Measurements from ENCODE around the gene HMX1.

HMX1 gene

DNA sequence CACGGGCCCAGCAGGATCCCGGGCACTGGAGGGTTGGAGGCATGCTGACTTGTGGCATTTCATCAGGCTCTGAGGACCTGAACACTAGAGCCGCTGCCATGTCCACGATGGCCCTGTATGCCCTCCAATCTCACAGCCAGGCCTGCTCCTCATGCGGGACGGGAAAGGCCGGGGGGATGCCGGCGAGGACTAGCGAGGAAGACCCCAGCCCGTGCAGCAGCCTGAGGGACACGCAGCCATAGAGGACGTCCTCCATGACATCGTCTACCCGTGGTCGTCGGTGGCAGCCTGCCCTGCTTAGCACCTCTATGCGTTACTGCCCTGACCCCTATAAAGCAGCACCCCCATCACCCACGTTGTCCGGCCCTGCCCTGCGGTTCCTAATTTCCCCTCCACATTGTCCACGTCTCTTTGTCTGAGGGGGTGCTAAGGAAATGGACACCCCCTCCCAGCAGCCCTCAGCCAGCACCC, 32.6 kb downstream of the HMX1 start:
- no peak for DNase-seq

DNA sequence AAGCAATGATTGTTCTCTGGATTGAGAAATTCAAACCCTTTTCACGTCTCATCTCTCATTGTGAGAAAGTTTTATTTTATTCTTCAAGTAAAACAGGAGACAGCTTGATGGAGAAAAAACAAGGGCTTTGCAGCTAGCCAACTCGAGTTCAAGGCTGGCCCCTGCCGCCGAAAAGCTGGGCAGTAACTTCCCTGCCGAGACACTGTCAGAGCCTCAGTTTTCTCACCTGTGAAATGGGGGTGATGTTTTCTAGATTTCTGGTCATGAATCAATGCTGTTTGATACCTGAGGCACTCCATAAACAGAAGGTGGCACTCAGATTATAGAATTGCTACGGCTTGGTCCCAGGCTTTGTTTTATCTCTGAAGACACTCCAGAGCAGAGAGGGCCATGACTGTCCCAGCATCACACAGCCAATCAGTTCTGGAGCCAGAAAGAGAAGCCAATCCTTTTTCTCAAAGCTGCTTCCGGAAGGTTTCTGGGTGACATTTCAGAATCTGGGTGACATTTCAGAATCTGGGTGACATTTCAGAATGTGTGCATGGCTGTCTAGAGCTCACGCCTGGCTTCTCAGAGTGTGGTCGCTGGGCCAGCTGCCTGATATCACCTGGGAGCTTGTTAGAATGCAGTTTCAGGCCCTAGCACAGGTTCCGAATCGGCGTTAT, 33.2 kb downstream of the HMX1 start:
- DNase-seq = no peak

DNA sequence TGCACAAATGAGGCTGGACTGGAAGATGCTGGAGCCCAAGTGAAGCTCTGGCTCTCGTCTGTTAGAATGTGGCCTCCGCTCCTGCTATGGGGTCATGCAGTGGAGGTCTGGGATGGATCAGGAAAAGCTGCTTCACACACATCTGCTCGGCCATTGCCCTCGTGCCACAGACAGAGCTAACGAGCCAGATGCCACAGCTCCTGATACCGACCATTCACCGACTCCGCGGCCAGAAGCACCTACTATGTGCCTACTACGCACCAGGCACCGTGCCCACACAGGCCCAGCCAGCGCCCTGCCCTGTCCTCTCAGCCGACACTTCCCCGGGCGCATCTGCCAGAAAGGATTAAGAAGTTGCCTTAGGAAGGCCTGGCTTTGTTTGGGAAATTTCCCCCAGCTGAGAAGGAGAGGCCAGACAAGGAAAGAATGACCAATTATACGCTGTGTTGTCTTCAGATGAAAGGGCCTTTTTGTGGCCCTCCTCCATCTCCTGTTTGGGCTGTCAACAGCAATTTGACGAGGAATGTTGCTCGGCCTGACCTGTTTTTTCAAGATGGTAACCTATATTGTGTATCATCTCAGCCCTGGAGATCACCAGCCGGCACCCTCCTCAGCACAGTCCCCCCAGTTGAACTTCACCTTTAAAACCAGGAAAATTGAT, 34.3 kb downstream of the HMX1 start:
- no peak for DNase-seq

DNA sequence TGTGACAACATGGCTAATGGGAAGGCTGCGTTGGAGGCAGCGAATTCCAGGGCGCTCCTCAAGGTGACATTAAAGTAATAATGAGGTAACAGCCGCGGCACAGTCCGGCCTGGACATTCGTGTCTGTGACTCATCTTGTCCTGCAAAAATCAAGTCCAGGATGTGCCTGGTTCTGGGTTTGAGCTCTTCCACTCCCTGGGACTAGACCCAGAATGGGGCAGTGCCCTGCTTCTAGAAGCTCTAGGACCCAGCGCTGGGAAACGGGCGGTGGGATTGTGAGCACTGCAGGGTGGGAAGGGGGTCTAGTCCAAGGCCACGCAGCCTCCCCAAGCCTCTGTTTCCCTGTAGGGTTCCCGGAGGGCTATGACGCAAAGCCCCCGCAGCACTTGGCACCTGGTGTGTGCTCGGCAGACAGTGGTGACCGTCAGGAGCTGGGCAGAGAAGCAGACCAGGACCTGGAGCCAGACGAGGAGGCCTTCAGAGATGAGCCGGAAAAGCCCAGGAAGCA, 34.9 kb downstream of the HMX1 start:
- DNase-seq = no peak

DNA sequence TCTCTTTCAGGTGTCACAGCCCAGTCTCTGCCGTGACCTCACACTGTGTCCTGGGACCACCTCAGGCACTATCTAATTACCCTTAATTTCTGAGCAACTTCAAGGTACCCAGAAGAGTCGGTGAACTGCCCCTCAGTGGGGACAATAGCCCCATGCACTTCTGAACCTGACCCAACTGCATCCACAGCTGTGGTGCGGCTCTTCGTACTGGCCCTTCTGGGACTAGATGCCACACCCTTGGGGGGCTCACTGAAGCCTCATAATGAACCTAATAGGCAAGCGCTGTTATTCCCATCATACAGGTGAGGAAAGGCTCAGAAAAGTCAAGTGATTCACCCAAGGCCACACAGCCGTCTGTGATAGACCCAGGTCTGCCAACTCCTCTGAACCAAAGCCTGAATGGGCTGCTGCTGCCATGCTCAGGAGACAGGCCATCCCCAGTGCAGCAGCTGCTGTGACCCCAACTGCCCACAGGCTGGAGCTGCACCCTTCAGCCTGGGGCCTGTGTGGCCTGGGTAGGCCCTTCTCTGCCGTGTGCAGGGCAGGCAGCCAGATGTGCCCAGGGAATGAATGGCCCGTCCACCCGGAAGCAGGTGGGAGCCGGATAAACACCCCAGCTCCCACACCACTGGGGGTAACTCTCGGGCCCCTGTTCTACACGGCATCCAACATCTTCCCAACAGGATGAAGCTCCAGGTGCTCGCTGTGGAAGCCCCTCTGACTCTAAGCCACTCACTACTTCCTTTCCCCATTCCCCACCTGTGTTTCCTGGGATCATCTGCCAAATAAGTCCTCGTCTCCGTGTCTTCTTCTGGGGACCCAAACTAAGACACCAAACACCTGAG, 35.9 kb downstream of the HMX1 start:
- no peak for DNase-seq

DNA sequence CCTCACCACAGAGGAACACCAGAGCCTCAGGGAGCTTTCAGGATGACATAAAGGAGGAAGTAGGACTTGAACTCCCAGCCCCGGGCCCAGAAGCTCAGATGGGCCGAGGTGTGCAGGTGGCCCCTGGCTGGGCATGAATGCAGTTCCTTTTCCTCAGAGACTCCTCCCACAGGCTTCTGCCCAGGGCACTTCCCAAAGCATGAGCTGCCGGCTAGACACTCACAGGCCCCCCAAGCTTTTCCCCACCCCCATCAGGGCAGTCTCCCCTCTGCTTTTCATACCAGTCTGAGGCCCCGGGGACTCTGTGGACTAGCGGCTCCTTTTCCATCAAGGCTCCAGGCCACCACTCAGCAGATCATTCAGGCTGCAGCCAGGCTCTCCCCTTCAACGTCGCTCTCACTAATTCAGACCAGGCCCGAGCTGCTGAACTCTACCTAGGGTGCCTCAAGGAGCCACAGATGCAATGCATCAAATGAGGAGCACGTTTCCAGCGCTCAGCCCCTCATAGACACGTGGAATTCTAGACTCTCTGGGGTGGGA, 36.9 kb downstream of the HMX1 start:
- DNase-seq = no peak

DNA sequence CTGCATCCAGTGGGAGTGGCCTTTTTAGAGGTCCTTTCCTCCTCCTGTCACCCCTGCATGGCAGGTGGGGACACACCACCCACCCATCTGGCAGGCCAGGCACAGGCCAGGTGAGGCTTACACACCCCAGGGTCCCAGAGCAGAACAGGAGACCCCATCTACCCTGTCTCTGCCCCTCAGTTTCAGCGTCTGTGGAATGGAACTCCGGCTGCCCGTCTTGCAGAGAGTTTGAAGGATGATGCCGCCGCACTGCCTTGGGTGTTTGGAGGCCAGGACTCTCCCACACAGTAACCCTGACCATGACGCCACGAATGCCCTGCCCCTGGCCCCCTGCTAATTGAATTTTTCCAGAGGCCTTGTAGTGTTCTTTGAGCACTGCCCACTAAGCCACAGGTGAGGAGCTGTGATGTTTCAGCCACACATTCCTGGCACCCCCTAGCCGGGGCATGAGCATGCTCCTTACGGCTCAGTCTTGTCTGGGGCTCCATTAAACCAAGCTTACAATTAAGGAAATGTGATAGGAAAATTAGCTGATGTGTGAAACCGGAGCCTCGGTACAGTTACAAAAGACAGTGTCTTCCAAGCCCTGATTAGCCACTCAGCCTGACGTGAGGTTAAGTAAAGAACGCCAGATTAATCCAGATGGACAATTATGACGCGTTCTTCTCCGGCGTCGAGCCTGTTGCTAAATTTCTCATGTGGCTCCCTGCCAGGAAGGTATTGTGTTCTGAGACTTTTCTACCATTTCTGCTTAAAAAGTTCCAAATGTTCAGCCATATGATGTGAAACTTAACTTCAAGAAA, 39.3 kb downstream of the HMX1 start:
- no peak for DNase-seq

DNA sequence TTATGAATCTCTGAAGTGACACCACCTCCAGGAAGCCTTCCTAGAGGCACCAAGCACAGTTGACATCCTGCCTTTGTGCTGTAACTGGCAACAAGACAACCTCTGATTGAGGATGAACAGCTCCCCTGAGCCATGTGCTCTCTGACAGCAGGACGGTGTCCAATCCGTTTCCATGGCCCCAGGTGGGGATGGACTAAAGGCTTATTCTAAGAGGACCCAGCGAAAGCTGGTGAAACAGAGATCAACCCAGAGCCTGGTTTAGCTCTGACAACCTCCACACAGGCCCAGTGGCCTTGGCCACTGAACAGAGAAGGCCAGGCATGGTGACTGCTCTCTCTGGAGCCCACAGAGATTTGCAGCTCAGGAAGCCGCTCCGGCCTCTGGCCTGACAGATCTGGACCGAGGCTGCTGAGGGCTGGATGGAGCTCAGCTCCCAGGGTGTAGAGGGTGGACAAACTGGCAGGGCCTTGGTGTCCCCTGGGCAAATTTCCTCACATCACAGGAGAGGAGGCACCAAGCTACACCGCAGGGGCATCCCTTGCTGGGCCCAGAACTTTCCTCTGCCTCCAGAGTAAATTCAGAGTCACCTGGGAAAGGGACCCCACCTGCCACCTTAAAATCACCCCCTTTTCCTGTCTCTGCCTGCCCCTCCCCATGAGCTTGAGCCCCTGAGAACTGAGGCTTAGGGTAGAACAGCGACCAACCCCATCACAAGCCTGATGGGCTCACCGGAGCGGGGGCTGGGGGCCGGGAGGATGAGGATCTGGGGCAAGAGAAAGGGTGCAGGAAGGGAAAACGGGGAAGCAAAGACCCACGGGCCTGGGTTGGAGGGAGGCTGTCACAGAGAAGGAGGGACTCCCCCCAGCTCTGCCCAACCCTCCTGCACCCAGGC, 40.2 kb downstream of the HMX1 start:
- DNase-seq = no peak

DNA sequence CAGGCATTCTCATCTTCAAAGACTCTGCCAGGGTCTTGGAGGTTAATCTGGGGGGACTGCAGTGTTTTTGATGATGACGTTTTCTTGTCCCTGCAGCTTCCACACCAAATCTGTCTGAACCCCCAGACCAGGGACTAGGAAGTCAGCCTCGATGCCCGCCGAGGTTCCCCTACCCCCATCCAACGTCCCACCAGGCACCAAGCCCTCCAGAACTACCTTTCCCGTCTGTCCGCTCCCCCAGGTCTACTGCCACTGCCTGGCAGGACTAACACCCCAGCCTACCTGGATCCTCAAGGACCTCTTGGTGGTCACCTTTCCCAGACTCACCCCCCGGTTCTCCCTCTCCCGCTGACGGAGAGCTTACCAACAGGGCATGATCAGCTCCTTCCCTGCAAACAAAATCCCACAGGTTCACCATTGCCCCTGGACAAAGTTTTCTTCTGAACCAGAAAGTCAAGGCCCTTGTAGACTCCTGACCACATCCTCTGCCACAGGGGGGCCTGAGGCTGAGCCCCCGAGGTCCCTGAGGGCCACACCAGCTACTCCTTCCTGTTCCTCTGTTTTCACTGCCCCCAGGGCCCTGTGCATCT, 40.9 kb downstream of the HMX1 start:
- no peak for DNase-seq

DNA sequence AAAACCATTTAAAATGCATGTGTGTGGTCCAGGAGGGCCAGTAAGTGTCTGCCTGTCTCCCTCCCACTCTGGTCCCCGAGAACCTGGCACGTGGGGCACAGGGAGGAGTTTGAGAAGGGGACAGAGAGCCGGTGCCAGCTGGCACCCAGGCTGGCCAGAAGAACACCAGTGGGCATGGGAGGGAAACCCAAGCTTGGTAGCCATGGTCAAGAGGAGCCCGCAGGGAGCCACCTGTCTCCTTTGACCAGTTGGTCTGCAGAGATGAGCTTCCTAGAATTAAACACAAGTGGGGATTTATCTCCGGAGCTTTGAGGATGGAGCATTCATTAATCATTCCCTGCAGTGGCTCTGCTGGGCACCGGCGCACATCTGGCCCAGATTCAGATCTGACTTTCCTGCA, 41.6 kb downstream of the HMX1 start:
- DNase-seq = no peak

DNA sequence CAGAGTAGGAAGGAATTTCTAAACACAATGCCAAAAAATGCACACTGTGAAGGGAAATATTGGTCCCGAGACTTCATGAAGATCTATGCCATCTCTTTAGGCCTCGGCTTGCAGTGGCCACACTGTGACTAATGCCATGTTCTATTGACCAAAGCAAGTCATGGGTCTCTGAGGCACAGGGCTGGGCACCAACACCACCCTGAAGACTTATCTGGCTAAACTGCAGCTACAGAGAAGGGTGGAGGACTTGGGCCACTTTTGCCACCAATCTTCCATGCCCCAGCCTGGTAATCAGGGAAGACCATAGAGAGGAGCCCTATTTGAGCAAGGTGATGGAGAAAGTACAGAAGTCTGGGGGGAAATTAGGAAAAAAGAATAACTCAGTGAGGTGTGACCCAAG, 42.1 kb downstream of the HMX1 start:
- DNase-seq = no peak

DNA sequence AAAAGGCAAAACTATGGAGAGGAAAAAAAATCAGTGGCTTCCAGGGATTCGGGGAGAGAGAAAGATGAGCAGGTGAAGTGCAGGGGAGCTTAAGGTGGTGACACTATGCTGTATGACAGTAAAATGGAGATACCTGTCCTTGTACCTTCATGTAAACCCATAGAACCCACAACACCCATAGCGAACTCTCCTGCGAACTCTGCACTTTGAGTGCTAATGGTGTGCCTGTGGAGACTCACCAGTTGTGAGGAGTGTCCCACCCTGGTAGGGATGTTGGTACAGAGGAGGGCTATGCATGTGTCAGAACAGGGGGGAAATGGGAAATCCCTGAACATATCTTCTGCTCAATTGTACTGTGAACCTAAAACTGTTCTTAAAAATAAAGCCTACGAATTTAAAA, 42.8 kb downstream of the HMX1 start:
- no peak for DNase-seq

DNA sequence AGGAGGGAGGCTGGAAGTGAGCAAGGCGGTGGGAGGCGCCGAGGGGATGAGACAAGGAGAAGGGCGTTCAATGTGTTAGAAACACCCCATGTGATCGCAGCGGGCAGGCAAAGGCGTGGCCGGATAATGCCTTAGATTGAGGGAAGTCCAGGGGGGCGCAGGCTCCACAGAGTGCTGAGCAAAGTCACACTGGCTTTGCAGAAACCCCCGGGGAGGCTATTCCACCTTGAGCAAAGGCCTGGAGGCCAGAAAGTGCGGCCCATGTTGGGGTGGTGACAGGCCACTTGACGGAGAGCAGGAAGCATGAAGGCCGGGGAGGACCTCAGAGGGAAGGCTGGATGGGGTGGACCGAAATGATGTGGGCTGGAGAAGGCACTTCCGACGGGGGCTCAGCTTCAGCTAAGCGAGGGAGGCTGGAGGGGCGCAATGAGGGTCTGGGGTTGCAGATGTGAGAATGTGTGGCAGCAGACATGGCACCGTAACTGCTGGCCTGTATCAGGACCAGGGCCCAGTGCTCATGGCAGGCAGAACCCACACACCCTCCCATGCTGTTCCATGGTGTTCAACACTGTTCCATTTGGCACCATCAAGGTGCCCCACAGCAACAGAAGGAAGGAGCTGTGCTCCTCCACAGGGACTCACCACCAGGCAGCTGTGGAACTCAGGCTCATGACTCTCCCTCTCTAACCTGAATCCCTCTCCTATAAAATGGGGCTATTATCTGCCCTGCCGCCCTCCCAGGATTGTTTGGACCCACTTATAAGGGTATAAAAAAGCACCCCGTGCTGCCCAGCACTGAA, 50.3 kb downstream of the HMX1 start:
- DNase-seq = no peak

DNA sequence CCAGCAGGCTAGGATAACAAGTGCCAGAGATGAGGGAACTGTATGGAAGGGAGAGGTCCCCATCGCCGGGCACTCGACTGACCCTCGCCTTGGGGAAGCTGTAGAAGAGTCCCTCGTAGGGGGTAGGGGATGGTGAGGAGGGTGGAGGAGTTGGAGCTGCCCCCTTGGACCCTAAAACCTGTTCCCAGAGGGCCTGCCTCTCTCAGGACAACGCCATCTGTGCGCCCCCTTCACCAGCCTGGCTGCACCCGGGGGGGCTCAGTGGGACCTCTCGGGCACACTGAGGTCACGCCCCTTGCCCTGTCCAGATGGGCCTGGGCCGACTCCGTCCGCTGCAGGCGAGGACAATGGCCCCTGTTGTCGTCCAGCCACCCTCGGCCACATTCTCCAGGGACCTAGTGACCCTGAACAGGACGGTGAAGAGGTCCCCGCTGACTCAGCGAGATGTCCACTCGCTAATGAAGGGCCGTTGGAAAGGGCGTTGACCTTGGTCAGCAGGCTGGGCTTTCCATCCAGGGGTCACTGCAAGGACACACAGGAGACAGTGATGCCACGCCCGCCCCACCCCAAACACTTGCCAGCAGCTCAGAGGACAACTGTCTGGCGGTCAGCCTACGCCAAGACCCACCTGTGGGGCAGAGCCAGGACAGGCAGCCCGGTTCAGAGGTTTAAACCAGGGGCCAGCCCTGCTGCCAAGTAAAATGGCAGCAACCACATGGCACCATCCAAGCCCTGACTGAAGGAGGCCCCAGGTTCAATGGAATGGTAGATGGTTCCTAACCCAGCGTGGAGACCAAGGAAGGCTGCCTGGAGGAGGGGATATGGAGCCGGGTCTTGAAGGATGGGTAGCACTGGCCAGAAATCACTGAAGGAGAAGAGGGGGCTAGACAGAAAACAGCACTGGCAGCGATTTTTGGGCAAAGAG, 51.2 kb downstream of the HMX1 start:
- no peak for DNase-seq

DNA sequence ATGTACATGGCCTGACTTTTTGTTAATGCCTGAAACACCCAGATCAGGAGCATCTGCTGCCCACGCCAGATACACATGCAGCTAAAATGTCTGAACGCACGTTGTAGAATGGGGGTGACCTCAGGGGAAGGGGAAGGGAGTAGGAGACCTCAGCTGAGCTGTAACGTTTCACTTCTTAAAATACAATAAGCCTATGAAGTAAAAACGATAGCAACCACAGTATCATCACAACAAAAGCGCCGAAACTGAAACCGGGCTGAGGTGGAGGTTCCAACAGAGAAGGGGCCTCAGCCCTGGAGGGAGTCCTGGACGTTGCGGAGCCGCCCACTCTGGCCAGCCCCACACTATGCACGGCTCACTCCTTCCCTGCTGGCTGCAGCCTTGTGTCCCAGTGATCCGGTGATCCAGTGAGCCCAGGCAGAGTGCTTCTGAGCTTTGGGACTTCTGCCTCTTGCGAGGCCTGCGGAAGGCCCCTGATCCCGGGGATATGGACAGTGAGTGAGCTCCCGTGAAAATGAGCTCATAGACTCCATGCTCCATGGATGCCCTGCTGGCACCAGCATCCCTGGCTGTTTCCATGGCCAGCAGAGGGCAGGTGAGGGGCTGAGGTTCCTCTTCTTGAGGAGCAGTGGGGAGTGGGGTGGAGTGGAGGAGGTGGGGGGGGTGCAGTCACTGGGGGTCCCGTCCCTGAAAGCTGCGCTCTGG, 52.0 kb downstream of the HMX1 start:
- DNase-seq = no peak

DNA sequence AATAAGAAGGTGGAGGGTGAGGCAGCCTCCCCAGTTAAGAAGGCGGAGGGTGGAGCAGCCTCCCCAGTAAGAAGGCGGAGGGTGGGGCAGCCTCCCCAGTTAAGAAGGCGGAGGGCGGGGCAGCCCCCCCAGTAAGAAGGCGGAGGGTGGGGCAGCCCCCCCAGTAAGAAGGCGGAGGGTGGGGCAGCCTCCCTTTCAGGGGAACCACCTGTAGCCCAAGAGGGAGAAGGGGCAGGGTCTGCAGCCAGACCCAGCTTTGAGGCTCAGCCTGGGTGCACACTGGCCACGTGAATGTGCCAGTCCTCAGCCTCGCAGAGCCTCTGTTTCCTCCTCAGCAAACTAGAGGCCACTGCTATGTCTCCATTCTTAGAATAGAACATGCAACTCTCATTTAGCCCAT, 52.6 kb downstream of the HMX1 start:
- no peak for DNase-seq

DNA sequence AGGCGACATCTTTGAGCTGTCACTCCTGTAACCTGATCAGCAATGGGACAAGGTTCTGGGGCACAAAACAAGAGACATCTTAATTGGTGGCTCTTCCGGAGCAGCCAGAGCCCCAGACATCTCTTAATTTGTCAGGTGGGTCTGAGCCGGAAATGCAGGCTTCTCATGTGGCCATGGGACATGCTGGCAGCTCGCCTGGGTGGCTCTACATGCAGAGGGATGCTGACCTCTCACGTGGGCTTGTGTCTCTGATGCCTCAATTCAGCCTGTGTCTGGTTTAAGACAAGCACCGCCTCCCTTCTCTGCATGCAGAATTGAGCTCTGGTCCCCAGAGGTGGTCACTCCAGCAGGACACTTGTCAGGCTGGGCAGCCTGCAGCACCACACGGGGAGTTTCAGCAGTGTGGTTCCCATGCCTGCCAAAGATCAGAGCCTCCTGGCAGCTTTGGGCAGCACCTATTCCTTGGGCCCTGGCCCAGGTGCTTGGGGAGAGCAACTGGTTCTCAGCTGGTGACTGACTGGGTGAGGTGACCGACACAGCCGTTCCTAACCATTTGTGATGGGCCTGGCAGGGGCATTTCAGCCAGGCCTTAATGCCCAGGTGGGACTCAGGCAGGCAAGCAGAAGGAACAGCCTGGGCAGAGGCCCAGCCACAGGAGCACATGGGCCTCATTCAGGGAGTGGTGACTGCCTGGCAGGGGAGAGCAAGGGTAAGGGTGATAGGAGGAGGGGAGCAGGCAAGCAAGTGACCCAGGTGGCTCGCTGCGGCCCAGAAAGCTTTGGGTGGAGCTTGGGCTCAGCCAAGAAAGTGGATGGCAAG, 53.4 kb downstream of the HMX1 start:
- DNase-seq = no peak

DNA sequence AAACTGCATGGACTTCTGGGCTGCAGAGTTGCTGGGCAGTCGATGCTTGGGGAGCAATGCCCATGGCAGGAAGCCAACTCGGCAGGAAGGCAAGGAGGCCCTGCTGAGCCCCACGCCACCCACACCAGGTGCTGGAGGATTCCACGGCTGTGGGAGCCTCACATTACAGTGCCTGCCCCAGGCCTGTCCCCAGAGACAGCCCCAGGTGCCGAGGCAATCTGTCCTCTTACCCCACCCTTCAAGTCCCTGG, 53.9 kb downstream of the HMX1 start:
- no peak for DNase-seq
